Neural progenitor cell (in vitro differentiated cells): Measurements from ENCODE around the gene HIGD2A. TPM values are rescaled to one million over a fixed set of nuclear protein-coding genes. Genes with fewer than 3 reads are reported as not detected.

Experiments used
- DNase-seq: peaks from one replicate; pipeline ENCODE4 v3.0.0-alpha.2; 2016; ENCODE audit warnings: low spot score
- H2AFZ ChIP-seq: fragments of 200-600 bp; sonication (generic); replicated peaks from 2 replicates; pipeline ENCODE4 v1.6.1; 2016; ENCODE audit warnings: antibody characterized with exemption
- H3F3A ChIP-seq: fragments of 200-600 bp; sonication (generic); 2 replicates; pipeline ENCODE4 v1.6.1; 2016; ENCODE audit warnings: antibody characterized with exemption, low read depth
- H3K27ac ChIP-seq: fragments of 200-600 bp; sonication (generic); 2 replicates; pipeline ENCODE4 v1.5.1; 2016; ENCODE audit warnings: mild to moderate bottlenecking
- H3K27me3 ChIP-seq: fragments of 200-600 bp; sonication (generic); 2 replicates; pipeline ENCODE4 v1.6.1; 2016; ENCODE audit warnings: mild to moderate bottlenecking, moderate library complexity
- H3K36me3 ChIP-seq: fragments of 200-600 bp; sonication (generic); 2 replicates; pipeline ENCODE4 v1.5.1; 2016
- H3K4me1 ChIP-seq: fragments of 200-600 bp; sonication (generic); 2 replicates; pipeline ENCODE4 v1.6.1; 2016; ENCODE audit warnings: mixed run types
- H3K4me2 ChIP-seq: fragments of 200-600 bp; sonication (generic); 2 replicates; pipeline ENCODE4 v1.6.1; 2016
- H3K4me3 ChIP-seq: fragments of 200-600 bp; sonication (generic); 2 replicates; pipeline ENCODE4 v1.5.1; 2016
- H3K79me2 ChIP-seq: fragments of 200-600 bp; sonication (generic); 2 replicates; pipeline ENCODE4 v1.6.1; 2016; ENCODE audit warnings: low read depth
- H3K9ac ChIP-seq: fragments of 200-600 bp; sonication (generic); 2 replicates; pipeline ENCODE4 v1.6.1; 2016
- H3K9me3 ChIP-seq: fragments of 200-600 bp; sonication (generic); 2 replicates; pipeline ENCODE4 v1.5.1; 2016; ENCODE audit warnings: low read depth
- H4K20me1 ChIP-seq: fragments of 200-600 bp; sonication (generic); 2 replicates; pipeline ENCODE4 v1.6.1; 2016; ENCODE audit warnings: low read depth
- H3K27ac Mint-ChIP-seq: 3 replicates; pipeline ENCODE4 v1.8.0; 2021; ENCODE audit warnings: mixed read lengths
- H3K27me3 Mint-ChIP-seq: 2 replicates; pipeline ENCODE4 v1.8.0; 2022; ENCODE audit warnings: low read depth, mild to moderate bottlenecking, inconsistent platforms, moderate library complexity, mixed read lengths; ENCODE audit not compliant: insufficient read depth
- H3K36me3 Mint-ChIP-seq: 3 replicates; pipeline ENCODE4 v1.8.0; 2021; ENCODE audit warnings: mixed read lengths
- H3K4me1 Mint-ChIP-seq: 3 replicates; pipeline ENCODE4 v1.8.0; 2021; ENCODE audit warnings: mixed read lengths
- H3K4me3 Mint-ChIP-seq: 3 replicates; pipeline ENCODE4 v1.8.0; 2021; ENCODE audit warnings: mild to moderate bottlenecking, moderate library complexity, mixed read lengths
- H3K9me3 Mint-ChIP-seq: 3 replicates; pipeline ENCODE4 v1.8.0; 2020; ENCODE audit warnings: mixed read lengths
- CTCF ChIP-seq: fragments of 200-600 bp; sonication (generic); IDR thresholded peaks from 2 replicates; pipeline ENCODE4 v1.5.1; 2017; ENCODE audit warnings: antibody characterized with exemption, mild to moderate bottlenecking
- EZH2 ChIP-seq: fragments of 200-600 bp; sonication (generic); IDR thresholded peaks from 2 replicates; pipeline ENCODE4 v1.6.1; 2017; ENCODE audit warnings: antibody characterized with exemption, mild to moderate bottlenecking, moderate library complexity
- EZH2phosphoT487 ChIP-seq: fragments of 200-600 bp; sonication (generic); IDR thresholded peaks from 2 replicates; pipeline ENCODE4 v1.6.1; 2017; ENCODE audit warnings: antibody characterized with exemption
- total RNA-seq: library from RNA; depleted of rRNA; stranded (reverse); fragments of >200 nt; gene quantifications from 2 replicates; pipeline ENCODE4 v1.2.3, GENCODE V29; 2015; ENCODE audit warnings: low replicate concordance

The HIGD2A gene
- total RNA-seq, 1 donor from 2014 or later: 40.1 TPM

- no peak overlapping the region for H3K4me3 Mint-ChIP-seq
- TF ChIP-seq EZH2: no peak
- TF ChIP-seq EZH2phosphoT487: no peak
- TF ChIP-seq CTCF: no peak
- no peak for DNase-seq
- no peaks in the 10 kb centered on the region for H3K9me3 ChIP-seq
- H4K20me1 ChIP-seq: no peaks in the 10 kb centered on the region
- H3K9ac ChIP-seq: no peak overlapping the region
- no peak overlapping the region for H2AFZ ChIP-seq
- H3K27me3 ChIP-seq: no peaks in the 10 kb centered on the region
- H3K79me2 ChIP-seq: no peaks in the 10 kb centered on the region
- H3K4me2 ChIP-seq: no peak overlapping the region
- H3K9me3 Mint-ChIP-seq: no peaks in the 10 kb centered on the region
- no peak overlapping the region for H3K27ac ChIP-seq
- peaks cover 2% of the 10 kb centered on the region for H3K27me3 Mint-ChIP-seq
- H3K4me1 ChIP-seq: no peaks in the 10 kb centered on the region
- no peaks in the 10 kb centered on the region for H3F3A ChIP-seq
- no peaks in the 10 kb centered on the region for H3K36me3 Mint-ChIP-seq
- H3K4me3 ChIP-seq: no peak overlapping the region
- peaks cover 2% of the 10 kb centered on the region for H3K4me1 Mint-ChIP-seq
- H3K27ac Mint-ChIP-seq: peak overlapping the region; percentile 48
- H3K36me3 ChIP-seq: no peaks in the 10 kb centered on the region
These were observed 12.0 kb downstream of the HIGD2A start for GRCh38 chr5:176400382-176401156.

- Histone ChIP-seq H3K4me2 (no peak overlapping the region), H3K27me3 (no peaks in the 10 kb centered on the region), H3K4me3 (no peak overlapping the region), H3K9me3 (no peaks in the 10 kb centered on the region), H3K79me2 (no peaks in the 10 kb centered on the region), H3F3A (peaks cover 4% of the 10 kb centered on the region), H3K27ac (no peak overlapping the region), H3K36me3 (no peaks in the 10 kb centered on the region), H4K20me1 (no peaks in the 10 kb centered on the region), H3K9ac (no peak overlapping the region), H3K4me1 (peaks cover 5% of the 10 kb centered on the region), H2AFZ (no peak overlapping the region)
- Mint-ChIP-seq H3K27me3 (peaks cover 2% of the 10 kb centered on the region), H3K4me1 (peaks cover 2% of the 10 kb centered on the region), H3K36me3 (no peaks in the 10 kb centered on the region), H3K27ac (peak overlapping the region; percentile 22), H3K9me3 (no peaks in the 10 kb centered on the region), H3K4me3 (no peak overlapping the region)
- TF ChIP-seq CTCF (no peak), EZH2phosphoT487 (no peak), EZH2 (no peak)
- no peak for DNase-seq
These were observed 13.0 kb downstream of the HIGD2A start for GRCh38 chr5:176401281-176402205.

- Histone ChIP-seq H3K27ac (no peak overlapping the region), H3K79me2 (no peaks in the 10 kb centered on the region), H3F3A (peaks cover 7% of the 10 kb centered on the region), H3K27me3 (no peaks in the 10 kb centered on the region), H3K4me3 (no peak overlapping the region), H3K9me3 (no peaks in the 10 kb centered on the region), H3K4me1 (peaks cover 5% of the 10 kb centered on the region), H3K36me3 (no peaks in the 10 kb centered on the region), H3K9ac (no peak overlapping the region), H3K4me2 (no peak overlapping the region), H2AFZ (no peak overlapping the region), H4K20me1 (no peaks in the 10 kb centered on the region)
- no peaks in the 10 kb centered on the region for H3K36me3 Mint-ChIP-seq
- DNase-seq: peak; percentile 61
- TF ChIP-seq EZH2 (no peak), EZH2phosphoT487 (no peak), CTCF (peak; percentile 41)
- H3K9me3 Mint-ChIP-seq: no peaks in the 10 kb centered on the region
- H3K4me1 Mint-ChIP-seq: peaks cover 2% of the 10 kb centered on the region
- peaks cover 2% of the 10 kb centered on the region for H3K27me3 Mint-ChIP-seq
- H3K27ac Mint-ChIP-seq: peak overlapping the region; percentile 74
- no peak overlapping the region for H3K4me3 Mint-ChIP-seq
These were observed 17.3 kb downstream of the HIGD2A start for GRCh38 chr5:176405656-176406435.
